ENCODE results near the gene AHNAK. TPM values are rescaled to one million over a fixed set of nuclear protein-coding genes. Genes with fewer than 3 reads are reported as not detected.

AHNAK gene
- total RNA-seq, 2 experiments from 2014 or later: 0.21 to 0.28 TPM

GRCh38 chr11:62487136-62487535 is 59.5 kb downstream of the AHNAK start:
- no peak overlapping the region for H3K4me2 ChIP-seq (ENCODE audit: low read length)

GRCh38 chr11:62484352-62484751 is 62.3 kb downstream of the AHNAK start:
- Histone ChIP-seq H2AFZ (ENCODE audit: low read length) (no peak overlapping the region), H3K4me3 (ENCODE audit: low read depth, low read length, poor library complexity, severe bottlenecking) (no peak overlapping the region), H4K20me1 (ENCODE audit: insufficient read depth, low read length) (no peaks in the 10 kb centered on the region), H3K9me3 (ENCODE audit: low read length) (no peaks in the 10 kb centered on the region), H3K36me3 (ENCODE audit: insufficient read depth, low read length) (no peaks in the 10 kb centered on the region), H3K27ac (ENCODE audit: low read depth, low read length, poor library complexity, severe bottlenecking) (no peak overlapping the region), H3K79me2 (ENCODE audit: insufficient read depth, low read depth, low read length) (no peaks in the 10 kb centered on the region), H3K4me1 (ENCODE audit: insufficient read depth, low read length, poor library complexity, severe bottlenecking) (no peaks in the 10 kb centered on the region), H3K9me2 (ENCODE audit: insufficient read depth, low read length) (no peaks in the 10 kb centered on the region), H3K4me2 (ENCODE audit: low read length) (no peak overlapping the region)
- DNase-seq (ENCODE audit: low spot score): no peak
- BruUV-seq (replicated peaks): no TSS peak
- TF ChIP-seq CTCF (conservative IDR thresholded peaks at IDR 0.05; ENCODE audit: low read length): no peak
- TF ChIP-seq EZH2phosphoT487 (IDR thresholded peaks at IDR 0.05; ENCODE audit: borderline replicate concordance, low read depth, low read length): no peak
- CTCF ChIA-PET (ENCODE audit: unreplicated experiment): no interaction called here
- POLR2A ChIA-PET: no interaction called here
- intact Hi-C loops (cut with micrococcal nuclease; ENCODE audit: unreplicated experiment): no loop called here

More at GRCh38 chr11:62487136-62487535, 59.5 kb downstream of the AHNAK start:
- intact Hi-C loops (cut with micrococcal nuclease; ENCODE audit: unreplicated experiment): no loop called here
- H3K79me2 ChIP-seq (ENCODE audit: insufficient read depth, low read depth, low read length): no peaks in the 10 kb centered on the region
- H3K4me1 ChIP-seq (ENCODE audit: insufficient read depth, low read length, poor library complexity, severe bottlenecking): no peaks in the 10 kb centered on the region
- H3K4me3 ChIP-seq (ENCODE audit: low read depth, low read length, poor library complexity, severe bottlenecking): no peak overlapping the region
- ChIA-PET POLR2A (interaction anchor here (1.2 kb wide), 1 partner anchor 9 kb away, joined by 3 read pairs; no protein-coding TSS in a partner anchor), CTCF (ENCODE audit: unreplicated experiment) (interaction anchor here (1.0 kb wide), 1 partner anchor 62 kb away, joined by 3 read pairs; no protein-coding TSS in a partner anchor)
- TF ChIP-seq EZH2phosphoT487 (IDR thresholded peaks at IDR 0.05; ENCODE audit: borderline replicate concordance, low read depth, low read length): no peak
- TF ChIP-seq CTCF (conservative IDR thresholded peaks at IDR 0.05; ENCODE audit: low read length): no peak
- no TSS peak for BruUV-seq (replicated peaks)
- H3K36me3 ChIP-seq (ENCODE audit: insufficient read depth, low read length): no peaks in the 10 kb centered on the region
- DNase-seq (ENCODE audit: low spot score): no peak
- no peak overlapping the region for H3K27ac ChIP-seq (ENCODE audit: low read depth, low read length, poor library complexity, severe bottlenecking)
- no peaks in the 10 kb centered on the region for H4K20me1 ChIP-seq (ENCODE audit: insufficient read depth, low read length)
- H3K9me3 ChIP-seq (ENCODE audit: low read length): no peaks in the 10 kb centered on the region
- no peak overlapping the region for H2AFZ ChIP-seq (ENCODE audit: low read length)
- no peaks in the 10 kb centered on the region for H3K9me2 ChIP-seq (ENCODE audit: insufficient read depth, low read length)

- BruUV-seq (replicated peaks): no TSS peak
- intact Hi-C loops (cut with micrococcal nuclease; ENCODE audit: unreplicated experiment): no loop called here
- ChIA-PET POLR2A (interaction anchor here (0.5 kb wide), 1 partner anchor 21 kb away, joined by 3 read pairs; no protein-coding TSS in a partner anchor), CTCF (ENCODE audit: unreplicated experiment) (no interaction called here)
- no peaks in the 10 kb centered on the region for H3K4me1 ChIP-seq (ENCODE audit: insufficient read depth, low read length, poor library complexity, severe bottlenecking)
- no peaks in the 10 kb centered on the region for H3K9me2 ChIP-seq (ENCODE audit: insufficient read depth, low read length)
- DNase-seq (ENCODE audit: low spot score): no peak
- no peaks in the 10 kb centered on the region for H4K20me1 ChIP-seq (ENCODE audit: insufficient read depth, low read length)
- H3K4me2 ChIP-seq (ENCODE audit: low read length): no peak overlapping the region
- no peak overlapping the region for H2AFZ ChIP-seq (ENCODE audit: low read length)
- no peak overlapping the region for H3K4me3 ChIP-seq (ENCODE audit: low read depth, low read length, poor library complexity, severe bottlenecking)
- no peaks in the 10 kb centered on the region for H3K79me2 ChIP-seq (ENCODE audit: insufficient read depth, low read depth, low read length)
- no peaks in the 10 kb centered on the region for H3K9me3 ChIP-seq (ENCODE audit: low read length)
- no peak for TF ChIP-seq EZH2phosphoT487 (IDR thresholded peaks at IDR 0.05; ENCODE audit: borderline replicate concordance, low read depth, low read length)
- no peak for TF ChIP-seq CTCF (conservative IDR thresholded peaks at IDR 0.05; ENCODE audit: low read length)
- H3K27ac ChIP-seq (ENCODE audit: low read depth, low read length, poor library complexity, severe bottlenecking): no peak overlapping the region
- H3K36me3 ChIP-seq (ENCODE audit: insufficient read depth, low read length): no peaks in the 10 kb centered on the region
Measured at GRCh38 chr11:62482753-62483152, 63.9 kb downstream of the AHNAK start.

All from OCI-LY7 (cell line).